Skeletal muscle tissue (tissue), 4 donors: ENCODE results near the gene CDC42EP3. TPM values are rescaled to one million over a fixed set of nuclear protein-coding genes. Genes with fewer than 3 reads are reported as not detected.

Source experiments
- H3K27ac ChIP-seq: one replicate; pipeline ENCODE4 v1.7.0; 2013; ENCODE audit warnings: mild to moderate bottlenecking, low read depth, low read length, inconsistent platforms
- H3K27me3 ChIP-seq, 3 donors: one replicate each; pipeline ENCODE4 v1.7.0; 2013; ENCODE audit warnings: low read length in 3 of 3; ENCODE audit not compliant: control insufficient read depth in 3 of 3, insufficient read depth in 3 of 3
- H3K36me3 ChIP-seq, 3 donors: one replicate each; pipeline ENCODE4 v1.7.0; 2013; ENCODE audit warnings: low read length in 3 of 3; ENCODE audit not compliant: control insufficient read depth in 3 of 3, insufficient read depth in 3 of 3
- H3K4me1 ChIP-seq, 3 donors: one replicate each; pipeline ENCODE4 v1.7.0; 2013; ENCODE audit warnings: low read length in 3 of 3, mild to moderate bottlenecking in 3 of 3; ENCODE audit not compliant: control insufficient read depth in 3 of 3, insufficient read depth in 3 of 3
- H3K4me3 ChIP-seq, 3 donors: one replicate each; pipeline ENCODE4 v1.7.0; 2013; ENCODE audit warnings: low read length in 3 of 3
- H3K9ac ChIP-seq, 3 donors: one replicate each; pipeline ENCODE4 v1.7.0; 2013; ENCODE audit warnings: low read length in 3 of 3, mild to moderate bottlenecking in 3 of 3, moderate library complexity in 2 of 3, low read depth in 1 of 3
- H3K9me3 ChIP-seq, 3 donors: one replicate each; pipeline ENCODE4 v1.7.0; 2013; ENCODE audit warnings: low read length in 3 of 3; ENCODE audit not compliant: control insufficient read depth in 3 of 3
- total RNA-seq: library from RNA; depleted of rRNA; stranded (reverse); fragments of >200 nt; gene quantifications from one replicate; pipeline ENCODE4 v1.2.3, GENCODE V29; 2014
- donor health status: Osteomylitis.

CDC42EP3 gene
- total RNA-seq, 1 donor from 2014 or later: 3.7 TPM

GRCh38 chr2:37622450-37623100 lies 48.9 kb downstream of the CDC42EP3 start:
- H3K4me1 ChIP-seq: peaks cover 7 to 23% (median 8%) of the 10 kb centered on the region in 3 donors
- no peak overlapping the region for H3K4me3 ChIP-seq
- no peaks in the 10 kb centered on the region for H3K36me3 ChIP-seq
- no peaks in the 10 kb centered on the region for H3K27me3 ChIP-seq
- no peak overlapping the region for H3K27ac ChIP-seq
- no peak overlapping the region for H3K9ac ChIP-seq
- H3K9me3 ChIP-seq: no peaks in the 10 kb centered on the region

GRCh38 chr2:37621199-37621598 lies 50.2 kb downstream of the CDC42EP3 start:
- H3K9me3 ChIP-seq: no peaks in the 10 kb centered on the region
- no peaks in the 10 kb centered on the region for H3K27me3 ChIP-seq
- no peak overlapping the region for H3K4me3 ChIP-seq
- peaks cover 5 to 24% (median 5%) of the 10 kb centered on the region in 3 donors for H3K4me1 ChIP-seq
- H3K27ac ChIP-seq: no peak overlapping the region
- no peak overlapping the region for H3K9ac ChIP-seq
- H3K36me3 ChIP-seq: no peaks in the 10 kb centered on the region

GRCh38 chr2:37619959-37620300 lies 51.5 kb downstream of the CDC42EP3 start:
- no peaks in the 10 kb centered on the region for H3K27me3 ChIP-seq
- no peak overlapping the region for H3K27ac ChIP-seq
- peaks cover 0 to 13% (median 9%) of the 10 kb centered on the region in 3 donors for H3K4me1 ChIP-seq
- H3K4me3 ChIP-seq: no peak overlapping the region
- no peaks in the 10 kb centered on the region for H3K36me3 ChIP-seq
- H3K9ac ChIP-seq: no peak overlapping the region
- H3K9me3 ChIP-seq: no peaks in the 10 kb centered on the region

- Histone ChIP-seq H3K4me1 (peaks cover 0 to 13% (median 9%) of the 10 kb centered on the region in 3 donors), H3K27ac (no peak overlapping the region), H3K9ac (no peak overlapping the region), H3K36me3 (no peaks in the 10 kb centered on the region), H3K9me3 (no peaks in the 10 kb centered on the region), H3K4me3 (no peak overlapping the region), H3K27me3 (no peaks in the 10 kb centered on the region)
Measured at GRCh38 chr2:37619230-37619958, 52.0 kb downstream of the CDC42EP3 start.

GRCh38 chr2:37618326-37618725 lies 53.1 kb downstream of the CDC42EP3 start:
- Histone ChIP-seq H3K9me3 (no peaks in the 10 kb centered on the region), H3K4me3 (no peak overlapping the region), H3K4me1 (peaks cover 0 to 10% (median 9%) of the 10 kb centered on the region in 3 donors), H3K36me3 (no peaks in the 10 kb centered on the region), H3K27ac (no peak overlapping the region), H3K27me3 (no peaks in the 10 kb centered on the region), H3K9ac (no peak overlapping the region)

- Histone ChIP-seq H3K27ac (no peak overlapping the region), H3K9ac (no peak overlapping the region)
Measured at GRCh38 chr2:37617119-37617892, 54.1 kb downstream of the CDC42EP3 start.

GRCh38 chr2:37616677-37617005 lies 54.8 kb downstream of the CDC42EP3 start:
- no peaks in the 10 kb centered on the region for H3K27me3 ChIP-seq
- H3K36me3 ChIP-seq: no peaks in the 10 kb centered on the region
- H3K27ac ChIP-seq: peak overlapping the region; percentile 20
- peaks cover 0 to 16% (median 12%) of the 10 kb centered on the region in 3 donors for H3K4me1 ChIP-seq
- H3K9ac ChIP-seq: no peak overlapping the region
- H3K4me3 ChIP-seq: no peak overlapping the region
- no peaks in the 10 kb centered on the region for H3K9me3 ChIP-seq

More at GRCh38 chr2:37617119-37617892, 54.1 kb downstream of the CDC42EP3 start:
- Histone ChIP-seq H3K4me1 (peaks cover 0 to 11% (median 9%) of the 10 kb centered on the region in 3 donors), H3K27me3 (no peaks in the 10 kb centered on the region), H3K9me3 (no peaks in the 10 kb centered on the region), H3K4me3 (no peak overlapping the region), H3K36me3 (no peaks in the 10 kb centered on the region)

- no peak overlapping the region for H3K9ac ChIP-seq
- no peak overlapping the region for H3K4me3 ChIP-seq
- H3K9me3 ChIP-seq: no peaks in the 10 kb centered on the region
- no peaks in the 10 kb centered on the region for H3K36me3 ChIP-seq
- H3K4me1 ChIP-seq: peaks cover 0 to 17% (median 16%) of the 10 kb centered on the region in 3 donors
- H3K27me3 ChIP-seq: no peaks in the 10 kb centered on the region
- H3K27ac ChIP-seq: peak overlapping the region; percentile 20
Measured at GRCh38 chr2:37615804-37616676, 55.4 kb downstream of the CDC42EP3 start.

GRCh38 chr2:37614061-37614738 lies 57.2 kb downstream of the CDC42EP3 start:
- no peak overlapping the region for H3K27ac ChIP-seq
- H3K4me1 ChIP-seq: peaks cover 0 to 15% (median 12%) of the 10 kb centered on the region in 3 donors
- H3K9ac ChIP-seq: no peak overlapping the region
- H3K36me3 ChIP-seq: no peaks in the 10 kb centered on the region
- no peaks in the 10 kb centered on the region for H3K27me3 ChIP-seq
- no peak overlapping the region for H3K4me3 ChIP-seq
- H3K9me3 ChIP-seq: no peaks in the 10 kb centered on the region
